Superior temporal gyrus (tissue), 1 donor: ENCODE measurements around the gene DUSP22.

ENCODE experiments used
- DNase-seq: peaks from one replicate; pipeline ENCODE4 v3.0.0-alpha.2; 2016; ENCODE audit errors: extremely low spot score

The DUSP22 gene

GRCh38 chr6:393391-394221 lies 101.3 kb downstream of the DUSP22 start:
- no peak for DNase-seq

DNA sequence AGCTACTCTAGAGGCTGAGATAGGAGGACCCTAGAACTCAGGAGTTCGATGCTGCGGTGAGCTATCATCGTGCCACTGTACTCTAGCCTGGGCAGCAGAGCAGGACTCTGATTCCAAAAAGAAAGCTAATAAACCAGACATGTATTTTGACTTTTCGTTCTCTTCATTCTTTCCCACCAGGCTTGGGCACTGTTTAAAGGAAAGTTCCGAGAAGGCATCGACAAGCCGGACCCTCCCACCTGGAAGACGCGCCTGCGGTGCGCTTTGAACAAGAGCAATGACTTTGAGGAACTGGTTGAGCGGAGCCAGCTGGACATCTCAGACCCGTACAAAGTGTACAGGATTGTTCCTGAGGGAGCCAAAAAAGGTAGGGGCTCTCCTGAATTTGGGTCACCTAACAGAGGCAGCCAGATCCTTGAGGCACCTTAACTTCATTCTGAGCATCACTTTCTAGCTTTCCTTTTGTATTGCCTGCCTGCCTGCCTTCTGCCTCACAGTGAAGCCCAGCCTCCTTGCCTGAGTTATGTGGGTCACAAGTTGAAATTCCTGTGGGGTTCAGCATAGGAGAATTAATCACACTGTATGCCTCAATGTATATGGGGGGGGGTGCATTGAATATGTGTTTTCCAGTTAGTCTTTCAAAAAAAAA lies 102.5 kb downstream of the DUSP22 start:
- DNase-seq = no peak

DNA sequence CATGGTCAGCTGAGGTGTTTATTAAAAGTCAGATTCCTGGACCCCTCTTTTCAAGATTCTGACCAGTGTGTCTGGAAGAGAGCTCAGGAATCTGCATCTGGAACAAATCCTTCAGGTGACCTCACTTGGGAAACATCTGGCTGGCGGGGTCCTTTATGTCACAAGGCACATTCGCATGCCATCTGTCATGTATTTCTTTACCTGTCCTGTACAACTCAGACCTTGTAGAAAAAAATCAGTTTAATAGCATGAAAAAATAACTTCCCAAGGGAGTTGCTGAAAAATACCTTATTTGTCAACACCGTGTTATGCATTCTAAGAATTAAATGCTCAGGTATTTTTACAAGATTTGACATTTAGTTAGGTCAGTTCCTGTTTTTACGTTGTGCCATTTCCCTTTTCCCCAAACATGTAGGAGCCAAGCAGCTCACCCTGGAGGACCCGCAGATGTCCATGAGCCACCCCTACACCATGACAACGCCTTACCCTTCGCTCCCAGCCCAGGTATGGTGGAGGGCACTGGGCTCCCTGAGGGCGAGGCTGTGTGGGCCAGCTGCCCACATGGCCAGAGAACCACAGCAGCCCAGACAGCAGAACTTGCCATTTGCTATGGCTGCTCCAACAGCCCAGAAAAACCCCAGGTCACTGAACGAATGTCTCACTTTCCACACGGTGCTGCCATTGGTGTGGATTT lies 103.3 kb downstream of the DUSP22 start:
- no peak for DNase-seq

DNA sequence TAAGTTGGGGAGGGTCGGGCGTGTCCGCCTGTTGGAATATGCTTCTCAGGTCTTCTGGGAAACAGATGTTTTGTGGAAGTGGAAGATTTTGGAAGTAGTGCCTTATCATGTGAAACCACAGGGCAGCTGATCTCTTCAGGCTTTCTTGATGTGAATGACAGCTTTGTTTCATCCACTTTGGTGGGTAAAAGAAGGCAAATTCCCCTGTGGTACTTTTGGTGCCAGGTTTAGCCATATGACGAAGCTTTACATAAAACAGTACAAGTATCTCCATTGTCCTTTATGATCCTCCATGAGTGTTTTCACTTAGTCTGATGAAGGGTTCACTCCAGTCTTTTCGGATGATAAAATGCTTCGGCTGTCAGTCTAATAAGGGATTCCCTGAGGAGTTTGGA lies 103.8 kb downstream of the DUSP22 start:
- DNase-seq = no peak

DNA sequence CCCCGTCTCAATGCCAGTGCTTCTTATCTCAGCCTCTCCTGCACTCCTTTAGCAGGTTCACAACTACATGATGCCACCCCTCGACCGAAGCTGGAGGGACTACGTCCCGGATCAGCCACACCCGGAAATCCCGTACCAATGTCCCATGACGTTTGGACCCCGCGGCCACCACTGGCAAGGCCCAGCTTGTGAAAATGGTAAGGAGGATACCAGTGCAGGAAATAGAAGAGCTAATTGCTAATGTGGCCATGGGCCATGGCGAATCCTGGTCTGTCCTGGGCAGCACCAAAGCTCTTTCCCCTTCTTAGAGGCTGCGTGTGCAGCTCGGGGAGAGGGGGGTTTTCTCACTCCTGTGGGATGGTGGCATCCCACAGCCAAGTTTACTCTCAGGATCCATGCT lies 104.8 kb downstream of the DUSP22 start:
- no peak for DNase-seq

DNA sequence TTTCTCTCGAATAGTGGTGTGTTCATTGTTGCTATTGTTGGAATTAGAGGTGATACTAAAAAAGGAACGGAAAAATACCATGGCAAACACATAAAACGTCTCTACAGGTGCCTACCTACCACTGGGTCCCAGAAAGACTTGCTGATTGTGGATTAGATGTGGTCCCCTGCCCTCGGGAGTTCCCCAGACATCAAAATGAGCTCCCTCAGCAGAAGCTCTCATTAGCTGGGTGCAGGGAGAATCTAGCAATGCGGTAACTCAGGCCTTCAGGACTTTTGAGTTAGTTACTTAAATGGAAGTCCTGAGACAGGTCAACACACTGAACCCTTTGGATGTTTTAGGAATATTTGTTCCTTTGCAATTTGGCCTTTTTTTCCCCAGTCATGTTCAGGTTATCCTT lies 105.3 kb downstream of the DUSP22 start:
- no peak for DNase-seq

DNA sequence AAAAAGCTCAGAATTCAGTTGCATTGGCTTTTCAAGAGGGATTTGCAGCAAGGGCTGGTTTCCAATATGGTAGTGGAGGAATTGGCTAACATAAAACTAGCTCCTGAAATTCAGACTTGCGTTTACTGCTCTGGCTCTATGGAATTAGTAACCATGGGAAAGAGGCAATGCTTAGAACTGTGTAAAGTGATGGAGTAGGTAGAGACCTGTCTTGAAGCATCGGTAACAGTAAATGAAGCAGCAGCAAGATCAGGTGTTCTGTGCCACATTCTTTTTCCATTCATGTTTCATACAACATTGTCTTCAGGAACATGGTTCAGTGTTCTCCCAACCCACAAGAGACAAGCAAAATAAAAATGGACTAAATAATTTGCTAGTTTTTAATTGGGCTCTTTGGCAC lies 105.8 kb downstream of the DUSP22 start:
- DNase-seq = no peak

DNA sequence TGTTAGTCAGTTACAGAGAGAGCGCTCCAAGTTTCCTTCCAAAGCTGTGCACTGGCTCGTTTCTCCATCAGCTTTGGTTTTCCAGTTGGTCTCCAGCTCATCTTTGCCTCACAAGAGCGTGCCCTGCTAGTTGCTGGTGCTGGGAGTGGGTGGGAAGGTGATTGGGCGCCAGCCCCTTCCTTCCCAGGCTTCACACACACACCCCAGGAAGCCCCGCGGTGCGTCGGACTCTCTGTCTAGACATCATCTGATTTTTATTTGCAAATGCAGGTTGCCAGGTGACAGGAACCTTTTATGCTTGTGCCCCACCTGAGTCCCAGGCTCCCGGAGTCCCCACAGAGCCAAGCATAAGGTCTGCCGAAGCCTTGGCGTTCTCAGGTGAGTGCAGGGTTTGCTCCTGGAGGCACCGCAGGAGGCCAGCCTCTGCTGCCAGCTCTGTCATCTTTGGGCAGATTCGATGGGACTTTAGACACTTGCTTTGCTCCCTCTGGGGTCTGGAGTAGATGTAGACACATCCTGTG lies 106.3 kb downstream of the DUSP22 start:
- DNase-seq = no peak

- no peak for DNase-seq
Measured at GRCh38 chr6:399785-400534, 107.7 kb downstream of the DUSP22 start.

- no peak for DNase-seq
Measured at GRCh38 chr6:400815-401214, 108.5 kb downstream of the DUSP22 start.
